Skeletal muscle tissue (tissue), 4 donors: ENCODE measurements around the gene LHFPL4. TPM values are rescaled to one million over a fixed set of nuclear protein-coding genes. Genes with fewer than 3 reads are reported as not detected.
"Not testable (repeated sequence)": the region's sequence is repeated elsewhere in the genome, so short reads cannot be mapped to it uniquely, and the experiment has no call there.

Experiments
- H3K27ac ChIP-seq: one replicate; pipeline ENCODE4 v1.7.0; 2013; ENCODE audit warnings: mild to moderate bottlenecking, low read depth, low read length, inconsistent platforms
- H3K27me3 ChIP-seq, 3 donors: one replicate each; pipeline ENCODE4 v1.7.0; 2013; ENCODE audit warnings: low read length in 3 of 3; ENCODE audit not compliant: control insufficient read depth in 3 of 3, insufficient read depth in 3 of 3
- H3K36me3 ChIP-seq, 3 donors: one replicate each; pipeline ENCODE4 v1.7.0; 2013; ENCODE audit warnings: low read length in 3 of 3; ENCODE audit not compliant: control insufficient read depth in 3 of 3, insufficient read depth in 3 of 3
- H3K4me1 ChIP-seq, 3 donors: one replicate each; pipeline ENCODE4 v1.7.0; 2013; ENCODE audit warnings: low read length in 3 of 3, mild to moderate bottlenecking in 3 of 3; ENCODE audit not compliant: control insufficient read depth in 3 of 3, insufficient read depth in 3 of 3
- H3K4me3 ChIP-seq, 3 donors: one replicate each; pipeline ENCODE4 v1.7.0; 2013; ENCODE audit warnings: low read length in 3 of 3
- H3K9ac ChIP-seq, 3 donors: one replicate each; pipeline ENCODE4 v1.7.0; 2013; ENCODE audit warnings: low read length in 3 of 3, mild to moderate bottlenecking in 3 of 3, moderate library complexity in 2 of 3, low read depth in 1 of 3
- H3K9me3 ChIP-seq, 3 donors: one replicate each; pipeline ENCODE4 v1.7.0; 2013; ENCODE audit warnings: low read length in 3 of 3; ENCODE audit not compliant: control insufficient read depth in 3 of 3
- total RNA-seq: library from RNA; depleted of rRNA; stranded (reverse); fragments of >200 nt; gene quantifications from one replicate; pipeline ENCODE4 v1.2.3, GENCODE V29; 2014
- donor health status: Osteomylitis.

LHFPL4 gene
- total RNA-seq, 1 donor from 2014 or later: not detected

GRCh38 chr3:9503283-9503682 is 50.3 kb downstream of the LHFPL4 start:
- H3K4me1 ChIP-seq: no peaks in the 10 kb centered on the region
- H3K27ac ChIP-seq: no peak overlapping the region
- H3K4me3 ChIP-seq: no peak overlapping the region
- H3K27me3 ChIP-seq: peaks cover 39 to 47% (median 41%) of the 10 kb centered on the region in 3 donors
- H3K36me3 ChIP-seq: no peaks in the 10 kb centered on the region
- H3K9me3 ChIP-seq: no peaks in the 10 kb centered on the region
- H3K9ac ChIP-seq: no peak overlapping the region

GRCh38 chr3:9501226-9501625 is 52.4 kb downstream of the LHFPL4 start:
- Histone ChIP-seq H3K36me3 (no peaks in the 10 kb centered on the region), H3K9me3 (no peaks in the 10 kb centered on the region), H3K27me3 (peaks cover 31 to 38% (median 33%) of the 10 kb centered on the region in 3 donors), H3K4me1 (no peaks in the 10 kb centered on the region), H3K27ac (no peak overlapping the region), H3K4me3 (no peak overlapping the region), H3K9ac (no peak overlapping the region)

- no peaks in the 10 kb centered on the region for H3K4me1 ChIP-seq
- H3K9me3 ChIP-seq: no peaks in the 10 kb centered on the region
- H3K36me3 ChIP-seq: no peaks in the 10 kb centered on the region
- peaks cover 31 to 33% (median 33%) of the 10 kb centered on the region in 3 donors for H3K27me3 ChIP-seq
- H3K4me3 ChIP-seq: no peak overlapping the region
- H3K27ac ChIP-seq: no peak overlapping the region
- H3K9ac ChIP-seq: no peak overlapping the region
Observed at GRCh38 chr3:9500108-9501050, 53.2 kb downstream of the LHFPL4 start.

GRCh38 chr3:9499455-9500107 is 54.0 kb downstream of the LHFPL4 start:
- H3K4me3 ChIP-seq: no peak overlapping the region
- H3K27ac ChIP-seq: no peak overlapping the region
- peaks cover 31 to 33% (median 33%) of the 10 kb centered on the region in 3 donors for H3K27me3 ChIP-seq
- no peaks in the 10 kb centered on the region for H3K36me3 ChIP-seq
- no peak overlapping the region for H3K9ac ChIP-seq
- no peaks in the 10 kb centered on the region for H3K4me1 ChIP-seq
- no peaks in the 10 kb centered on the region for H3K9me3 ChIP-seq

- Histone ChIP-seq H3K4me1 (no peaks in the 10 kb centered on the region), H3K4me3 (no peak overlapping the region), H3K9ac (no peak overlapping the region), H3K36me3 (no peaks in the 10 kb centered on the region), H3K27ac (no peak overlapping the region), H3K9me3 (no peaks in the 10 kb centered on the region), H3K27me3 (peaks cover 31 to 33% (median 33%) of the 10 kb centered on the region in 3 donors)
Observed at GRCh38 chr3:9498781-9499180, 54.8 kb downstream of the LHFPL4 start.

- no peaks in the 10 kb centered on the region for H3K36me3 ChIP-seq
- no peaks in the 10 kb centered on the region for H3K4me1 ChIP-seq
- no peak overlapping the region for H3K27ac ChIP-seq
- H3K27me3 ChIP-seq: peaks cover 31 to 33% (median 33%) of the 10 kb centered on the region in 3 donors
- no peaks in the 10 kb centered on the region for H3K9me3 ChIP-seq
- H3K4me3 ChIP-seq: no peak overlapping the region
- H3K9ac ChIP-seq: no peak overlapping the region
Observed at GRCh38 chr3:9497821-9498565, 55.6 kb downstream of the LHFPL4 start.

- Histone ChIP-seq H3K9ac (no peak overlapping the region), H3K36me3 (no peaks in the 10 kb centered on the region), H3K27me3 (peaks cover 27 to 33% (median 32%) of the 10 kb centered on the region in 3 donors), H3K4me3 (no peak overlapping the region), H3K4me1 (no peaks in the 10 kb centered on the region), H3K27ac (no peak overlapping the region), H3K9me3 (no peaks in the 10 kb centered on the region)
Observed at GRCh38 chr3:9496893-9497292, 56.7 kb downstream of the LHFPL4 start.

GRCh38 chr3:9494036-9494435 is 59.6 kb downstream of the LHFPL4 start:
- H3K27me3 ChIP-seq: not testable (repeated sequence)

GRCh38 chr3:9491506-9491905 is 62.1 kb downstream of the LHFPL4 start:
- no peaks in the 10 kb centered on the region for H3K27me3 ChIP-seq
- no peaks in the 10 kb centered on the region for H3K4me1 ChIP-seq
- no peak overlapping the region for H3K4me3 ChIP-seq
- no peak overlapping the region for H3K9ac ChIP-seq
- H3K27ac ChIP-seq: no peak overlapping the region
- H3K36me3 ChIP-seq: no peaks in the 10 kb centered on the region
- H3K9me3 ChIP-seq: no peaks in the 10 kb centered on the region

More at GRCh38 chr3:9494036-9494435, 59.6 kb downstream of the LHFPL4 start:
- H3K27ac ChIP-seq, H3K9ac ChIP-seq, H3K9me3 ChIP-seq, H3K4me3 ChIP-seq, H3K36me3 ChIP-seq, H3K4me1 ChIP-seq: not testable (repeated sequence)
